Bone marrow (tissue), 2 donors: ENCODE measurements around the gene INHBC.
"Not testable (repeated sequence)": the region's sequence is repeated elsewhere in the genome, so short reads cannot be mapped to it uniquely, and the experiment has no call there.

Experiments
- DNase-seq, 2 donors: peaks; one replicate each; lab custom pipeline; 2025; lab: John Stamatoyannopoulos, UW

Gene INHBC

DNA sequence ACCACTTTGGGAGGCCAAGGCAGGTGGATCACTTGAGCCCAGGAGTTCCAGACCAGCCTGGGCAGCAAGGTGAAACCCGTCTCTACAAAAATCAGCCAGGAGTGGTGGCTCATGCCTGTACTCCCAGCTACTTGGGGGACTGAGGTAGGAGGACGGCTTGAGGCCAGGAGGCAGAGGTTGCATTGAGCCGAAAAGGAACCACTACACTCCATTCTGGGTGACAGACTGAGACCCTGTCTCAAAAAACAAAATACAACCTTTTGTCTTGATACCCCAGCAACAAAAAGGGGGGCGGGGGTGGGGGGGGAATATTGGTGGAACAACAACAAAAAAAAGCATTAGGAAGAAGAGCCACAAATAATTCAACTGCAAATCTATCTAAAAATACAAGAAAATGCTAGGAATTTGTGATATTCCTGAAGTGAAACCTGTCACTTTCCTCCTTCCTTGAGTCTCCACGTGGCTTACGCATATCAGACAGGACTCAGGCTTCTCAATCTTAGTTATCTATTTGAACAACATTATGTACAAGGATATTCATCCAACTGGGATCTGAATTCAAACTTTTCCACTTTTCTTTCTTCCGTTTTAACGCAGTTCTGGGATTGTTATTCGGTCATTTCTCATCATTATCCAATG lies 5.0 kb upstream of the INHBC start:
- DNase-seq = no peak

DNA sequence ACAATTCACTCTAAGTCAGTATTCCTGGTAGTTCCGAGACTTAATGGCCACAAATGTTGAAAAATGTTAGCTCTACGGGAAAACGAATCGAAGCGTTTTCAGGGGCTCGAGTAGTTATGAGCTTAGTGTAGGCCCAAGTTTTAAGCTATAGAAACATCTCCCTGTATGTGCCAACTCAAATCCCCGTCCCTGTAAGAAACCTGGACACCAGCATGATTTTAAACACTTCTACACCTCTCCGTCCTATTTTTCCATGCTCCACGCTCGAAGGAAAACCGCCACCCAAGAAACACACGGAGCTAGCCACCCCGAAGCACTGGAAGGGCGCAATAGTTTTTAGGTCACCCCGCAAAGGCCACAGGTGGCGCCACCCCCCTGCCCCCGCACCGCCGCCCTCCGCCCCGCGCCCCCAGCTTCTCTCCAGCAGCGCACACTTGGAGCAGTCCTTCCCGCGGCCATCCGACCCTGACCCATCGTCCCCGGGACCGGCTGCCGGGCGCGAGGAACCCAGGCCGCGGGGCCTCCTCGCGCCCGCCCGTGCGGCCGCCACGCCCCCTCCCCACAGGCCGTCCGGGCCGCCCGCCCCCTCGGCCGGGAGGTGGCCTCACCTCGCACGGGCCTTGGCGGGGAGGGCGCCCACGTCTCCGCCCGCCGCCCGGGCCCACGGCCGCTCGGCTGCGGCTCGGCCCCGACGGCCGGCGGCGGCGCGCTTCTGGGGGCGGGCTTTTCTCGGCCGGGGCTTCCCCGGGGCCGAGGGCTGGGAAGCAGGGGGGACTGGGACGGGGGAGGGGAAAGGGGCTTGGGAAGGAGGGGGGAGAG lies 4.3 kb upstream of the INHBC start:
- peak; percentile 51 to 61 for DNase-seq

DNA sequence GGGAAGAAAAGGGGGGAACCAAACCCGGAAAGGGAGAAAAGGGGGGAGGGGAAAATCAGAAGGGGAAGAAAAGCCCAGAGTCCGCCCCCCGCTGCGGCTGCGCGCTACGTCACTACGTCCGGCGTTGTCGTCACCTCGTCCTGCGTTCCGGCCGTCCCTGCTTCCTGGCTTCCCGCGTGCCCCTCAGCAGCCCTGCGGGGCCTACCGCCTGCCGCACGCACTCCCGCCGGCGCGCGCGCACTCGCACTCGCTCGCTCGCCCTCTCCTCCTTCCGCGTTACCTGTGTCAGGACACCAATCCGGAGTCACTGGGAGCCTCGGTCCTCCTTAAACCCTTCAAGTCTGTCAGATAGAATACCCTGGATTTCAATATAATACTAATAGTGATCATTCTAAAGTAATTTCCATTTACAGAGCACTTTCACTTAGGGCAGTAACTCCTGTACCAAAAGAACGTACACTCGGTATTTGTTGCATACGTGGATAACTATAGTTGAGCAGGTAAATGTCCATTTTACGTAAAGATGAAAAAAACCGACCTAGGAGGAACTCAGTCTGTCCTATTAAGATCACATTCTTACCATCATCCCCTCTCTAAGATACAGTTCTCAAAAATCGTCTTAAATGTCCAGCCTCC lies 3.5 kb upstream of the INHBC start, which contains the start of gene R3HDM2:
Gene R3HDM2 (minus strand): TSS at position 113 of the 636 bp plus-strand sequence. CDS start 120,615 bp downstream, outside the sequence.
- peak; percentile 90 to 98 for DNase-seq

DNA sequence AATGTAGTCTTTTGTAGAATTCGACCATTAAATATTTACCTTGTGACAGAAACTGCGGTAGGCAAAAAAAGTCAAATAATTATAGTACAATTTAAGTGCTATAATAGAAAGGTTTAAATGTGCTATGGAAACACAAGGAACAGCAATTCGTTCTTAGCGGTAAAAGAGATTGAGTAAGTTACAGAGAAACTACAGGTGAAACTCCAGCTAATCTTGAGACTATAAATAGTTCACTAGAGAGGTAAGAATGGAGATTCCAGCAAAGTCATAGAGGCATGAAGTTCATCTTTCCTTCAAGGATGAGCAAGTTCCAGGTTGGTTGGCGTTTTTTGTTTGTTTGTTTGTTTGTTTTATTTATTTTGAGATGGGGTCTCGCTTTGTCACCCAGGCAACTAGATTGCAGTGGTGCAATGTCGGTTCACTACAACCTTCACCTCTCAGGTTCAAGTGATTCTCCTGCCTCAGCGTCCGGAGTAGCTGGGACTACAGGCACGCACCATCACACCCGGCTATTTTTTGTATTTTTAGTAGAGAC lies 2.9 kb upstream of the INHBC start:
- no peak for DNase-seq

DNA sequence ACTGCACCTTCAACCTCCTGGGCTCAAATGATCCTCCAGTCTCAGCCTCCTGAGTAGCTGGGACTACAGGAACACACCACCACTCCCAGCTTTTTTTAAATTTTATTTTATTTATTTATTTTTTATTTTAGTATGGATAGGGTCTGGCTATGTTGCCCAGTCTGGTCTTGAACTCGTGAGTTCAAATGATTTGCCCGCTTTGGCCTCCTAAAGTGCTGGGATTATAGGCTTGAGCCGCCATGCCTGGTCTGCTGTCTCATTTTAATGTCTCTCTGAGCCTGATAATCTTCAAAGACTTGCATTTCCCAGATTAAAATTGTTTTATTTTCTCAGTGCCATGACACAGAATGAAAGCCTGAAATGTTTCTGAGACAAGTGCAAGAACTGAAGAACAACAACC lies 1.2 kb upstream of the INHBC start:
- DNase-seq = no peak

DNA sequence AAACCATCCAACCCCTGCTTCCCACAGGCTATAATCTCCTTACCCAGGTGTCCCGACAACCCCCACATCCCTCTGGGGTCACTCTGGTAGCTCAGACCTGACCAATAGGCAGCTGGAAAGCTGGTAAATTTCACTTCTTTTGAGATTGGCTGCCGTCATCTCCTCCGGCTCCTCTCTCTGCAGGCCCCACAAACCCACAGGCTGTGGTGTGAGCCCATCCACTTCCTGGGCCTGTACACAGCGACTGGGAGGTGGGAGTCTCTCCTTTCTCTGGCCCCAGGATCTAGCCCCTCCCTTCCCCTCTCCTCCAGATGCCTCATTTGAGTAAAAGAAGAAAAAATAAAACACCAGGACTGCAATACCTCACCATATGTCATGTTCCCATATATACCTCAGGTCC lies 709 bp downstream of the INHBC start:
- no peak for DNase-seq

GRCh38 chr12:57438400-57438799 lies 3.8 kb downstream of the INHBC start:
- DNase-seq = no peak

GRCh38 chr12:57439762-57440266 lies 5.2 kb downstream of the INHBC start:
- no peak for DNase-seq

DNA sequence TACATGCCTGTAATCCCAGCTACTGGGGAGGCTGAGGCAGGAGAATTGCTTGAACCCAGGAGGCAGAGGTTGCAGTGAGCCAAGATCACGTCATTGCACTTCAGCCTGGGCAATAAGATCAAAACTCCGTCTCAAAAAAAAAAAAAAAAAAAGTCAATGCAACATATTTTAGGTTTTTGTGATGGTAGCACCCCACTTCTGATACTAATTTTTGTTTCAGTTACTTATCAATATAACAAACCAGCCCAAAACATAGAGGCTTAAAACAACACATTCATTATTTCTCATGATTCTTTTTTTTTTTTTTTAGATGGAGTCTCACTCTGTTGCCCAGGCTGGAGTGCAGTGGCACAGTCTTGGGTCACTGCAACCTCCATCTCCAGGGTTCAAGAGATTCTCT lies 6.8 kb downstream of the INHBC start:
- DNase-seq = not testable (repeated sequence)

DNA sequence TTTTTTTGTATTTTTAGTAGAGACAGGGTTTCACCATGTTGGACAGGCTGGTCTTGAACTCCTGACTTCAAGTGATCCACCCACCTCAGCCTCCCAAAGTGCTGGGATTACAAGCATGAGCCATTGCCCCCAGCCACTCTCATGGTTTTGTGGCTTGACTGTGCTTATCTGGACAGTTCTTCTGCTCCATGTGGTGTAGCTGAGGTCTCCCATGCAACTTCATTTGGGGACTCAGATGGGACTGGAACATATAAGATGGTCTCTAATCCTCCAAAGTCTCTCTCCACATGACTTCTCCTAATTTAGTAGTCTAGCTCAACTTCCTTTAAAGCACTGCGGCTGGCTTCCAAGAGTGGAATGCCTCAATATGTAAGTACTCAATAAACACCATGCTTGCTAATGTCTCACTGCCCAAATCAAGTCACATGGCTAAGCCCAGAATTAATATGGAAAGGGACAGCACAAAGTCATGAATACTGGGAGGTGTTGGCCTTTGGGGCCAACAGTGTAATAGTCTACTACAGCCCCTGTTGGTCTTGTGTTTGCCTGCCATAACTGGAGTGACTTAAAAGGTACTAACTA lies 7.4 kb downstream of the INHBC start:
- no peak for DNase-seq

DNA sequence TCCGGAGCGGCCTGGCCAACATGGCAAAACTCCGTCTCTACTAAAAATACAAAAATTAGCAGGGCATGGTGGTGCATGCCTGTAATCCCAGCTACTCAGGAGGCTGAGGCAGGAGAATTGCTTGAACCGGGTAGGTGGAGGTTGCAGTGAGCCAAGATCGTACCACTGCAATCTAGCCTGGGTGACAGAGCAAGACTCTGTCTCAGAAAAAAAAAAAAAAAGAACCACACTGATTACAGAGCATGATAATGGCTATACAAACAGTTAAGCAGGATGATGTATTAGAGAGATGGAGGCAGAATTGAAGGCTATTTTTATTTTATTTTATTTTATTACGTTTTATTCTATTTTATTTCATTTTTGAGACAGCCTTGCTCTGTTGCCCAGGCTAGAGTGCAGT lies 9.8 kb downstream of the INHBC start:
- not testable (repeated sequence) for DNase-seq

DNA sequence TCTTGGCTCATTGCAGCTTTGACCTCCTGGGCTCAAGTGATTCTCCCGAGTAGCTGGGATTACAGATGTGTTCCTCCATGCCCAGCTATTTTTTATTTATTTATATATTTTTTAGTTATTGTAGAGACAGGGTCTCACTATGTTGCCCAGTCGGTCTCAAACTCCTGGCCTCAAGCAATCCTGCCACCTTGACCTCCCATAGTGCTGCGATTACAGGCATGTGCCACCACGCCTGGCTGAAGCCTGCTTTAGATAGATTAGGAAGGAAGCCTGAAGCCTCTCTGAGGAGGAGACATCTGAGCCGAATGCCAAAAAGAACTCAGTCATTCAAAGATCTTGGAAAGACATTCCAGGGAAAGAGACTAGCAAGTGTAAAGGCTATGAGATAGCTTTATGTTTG lies 10.2 kb downstream of the INHBC start:
- DNase-seq = no peak

DNA sequence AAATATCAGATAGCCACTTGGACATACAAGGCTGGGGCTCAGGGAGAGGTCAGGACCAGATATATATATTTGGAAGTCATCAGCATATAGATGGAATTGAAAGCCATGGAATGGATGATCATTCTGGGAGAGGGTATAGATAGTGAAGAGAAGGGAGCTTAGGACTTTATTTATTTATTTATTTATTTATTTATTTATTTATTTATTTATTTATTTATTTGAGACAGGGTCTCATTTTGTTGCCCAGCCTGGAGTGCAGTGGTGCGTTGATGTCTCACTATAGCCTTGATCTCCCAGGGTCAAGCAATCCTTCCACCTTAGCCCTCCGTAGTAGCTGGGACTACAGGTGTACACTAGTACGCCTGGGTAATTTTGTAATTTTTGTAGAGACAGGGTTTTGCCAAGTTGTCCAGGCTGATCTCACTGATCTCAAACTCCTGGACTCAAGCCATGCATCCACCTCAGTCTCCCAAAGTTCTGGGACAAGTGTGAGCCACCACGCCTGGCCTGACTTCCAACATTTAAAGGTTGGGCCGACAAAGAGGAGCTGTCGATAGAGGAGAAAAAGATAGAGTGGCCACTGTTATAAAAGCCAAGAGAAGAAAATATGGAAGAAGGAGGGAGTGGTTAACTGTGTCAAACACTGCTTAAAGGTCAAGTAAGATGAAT lies 11.8 kb downstream of the INHBC start:
- no peak for DNase-seq

GRCh38 chr12:57448669-57449068 lies 14.1 kb downstream of the INHBC start:
- no peak for DNase-seq

DNA sequence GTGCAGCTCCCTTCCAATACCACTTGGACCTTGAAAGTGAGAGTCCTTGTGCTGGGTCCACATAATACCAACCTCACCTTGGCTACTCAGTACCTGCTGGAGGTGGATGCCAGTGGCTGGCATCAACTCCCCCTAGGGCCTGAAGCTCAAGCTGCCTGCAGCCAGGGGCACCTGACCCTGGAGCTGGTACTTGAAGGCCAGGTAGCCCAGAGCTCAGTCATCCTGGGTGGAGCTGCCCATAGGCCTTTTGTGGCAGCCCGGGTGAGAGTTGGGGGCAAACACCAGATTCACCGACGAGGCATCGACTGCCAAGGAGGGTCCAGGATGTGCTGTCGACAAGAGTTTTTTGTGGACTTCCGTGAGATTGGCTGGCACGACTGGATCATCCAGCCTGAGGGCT lies 14.8 kb downstream of the INHBC start:
- DNase-seq = no peak

DNA sequence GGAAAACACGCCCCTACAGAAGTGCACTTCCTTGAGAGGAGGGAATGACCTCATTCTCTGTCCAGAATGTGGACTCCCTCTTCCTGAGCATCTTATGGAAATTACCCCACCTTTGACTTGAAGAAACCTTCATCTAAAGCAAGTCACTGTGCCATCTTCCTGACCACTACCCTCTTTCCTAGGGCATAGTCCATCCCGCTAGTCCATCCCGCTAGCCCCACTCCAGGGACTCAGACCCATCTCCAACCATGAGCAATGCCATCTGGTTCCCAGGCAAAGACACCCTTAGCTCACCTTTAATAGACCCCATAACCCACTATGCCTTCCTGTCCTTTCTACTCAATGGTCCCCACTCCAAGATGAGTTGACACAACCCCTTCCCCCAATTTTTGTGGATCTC lies 15.5 kb downstream of the INHBC start:
- DNase-seq = no peak

DNA sequence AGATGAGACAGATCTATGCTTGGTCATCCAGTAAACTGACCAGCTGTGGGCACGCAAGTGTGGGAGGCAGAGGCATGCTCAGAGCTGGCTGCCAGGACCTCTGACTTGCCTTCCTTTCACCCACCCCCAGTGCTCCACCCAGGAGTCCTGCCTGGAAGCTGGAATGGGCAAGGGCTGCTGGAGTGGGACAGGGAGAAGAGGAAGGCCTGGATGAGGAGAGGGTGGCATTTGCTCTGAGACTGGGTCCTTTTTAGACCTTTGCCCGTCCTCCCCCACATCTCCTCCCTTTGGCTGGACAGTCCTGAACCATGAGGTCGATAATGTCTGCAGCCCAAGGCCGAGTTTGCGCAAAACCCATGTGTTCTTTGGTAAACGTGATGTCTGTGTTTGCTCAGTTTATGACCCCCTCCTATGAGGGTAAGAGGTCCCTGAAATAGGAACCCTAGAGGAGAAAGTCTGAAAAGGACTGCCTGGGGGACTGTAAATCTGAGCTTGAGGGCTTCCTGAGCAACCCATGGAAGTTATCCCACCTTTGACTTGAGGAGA lies 16.7 kb downstream of the INHBC start:
- no peak for DNase-seq

GRCh38 chr12:57452181-57452936 lies 17.8 kb downstream of the INHBC start:
- DNase-seq = peak in 1 of 2 donors; percentile 67

DNA sequence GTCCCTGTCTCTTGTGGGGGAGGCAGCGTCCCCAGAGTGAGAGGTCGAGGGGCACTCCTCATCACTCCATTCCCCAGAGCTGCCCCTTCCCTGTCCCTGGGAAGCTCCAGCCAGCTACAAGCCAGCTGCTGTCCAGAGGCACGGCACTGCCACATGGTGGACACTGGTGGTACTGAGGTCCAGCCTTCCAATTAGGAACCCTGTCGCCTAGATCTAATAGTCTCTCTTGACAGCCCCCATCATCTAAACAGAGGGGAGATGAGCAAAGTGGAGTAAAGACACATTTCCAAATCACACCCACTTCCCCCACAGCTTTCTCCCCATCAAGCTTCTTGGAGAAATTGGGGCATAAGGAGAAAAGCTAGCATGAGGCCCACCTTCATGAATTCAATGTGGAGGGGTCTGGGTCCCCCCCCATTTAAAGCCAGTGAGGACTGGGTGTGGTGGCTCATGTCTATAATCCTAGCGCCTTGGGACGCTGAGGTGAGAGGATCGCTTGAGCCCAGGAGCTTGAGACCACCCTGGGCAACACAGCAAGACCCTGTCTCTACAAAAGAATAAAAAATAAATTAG lies 18.4 kb downstream of the INHBC start:
- peak; percentile 20 to 21 for DNase-seq

DNA sequence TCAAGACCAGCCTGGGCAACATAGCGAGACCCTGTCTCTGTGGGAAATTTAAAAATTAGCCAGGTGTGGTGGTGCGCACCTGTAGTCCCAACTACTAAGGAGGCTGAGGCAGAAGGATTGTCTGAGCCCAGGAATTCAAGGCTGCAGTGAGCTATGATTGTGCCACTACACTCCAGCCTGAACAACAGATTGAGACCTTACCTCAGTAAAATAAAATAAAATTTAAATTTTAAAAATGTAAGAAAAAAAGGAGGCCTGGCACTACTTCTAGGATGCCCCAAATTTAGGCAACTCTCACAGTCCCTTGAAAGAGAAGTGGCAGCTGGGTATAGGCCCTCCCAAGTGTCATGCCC lies 19.6 kb downstream of the INHBC start:
- no peak for DNase-seq
